ENCODE data around the gene NHS. TPM values are rescaled to one million over a fixed set of nuclear protein-coding genes. Genes with fewer than 3 reads are reported as not detected.

The NHS gene
- total RNA-seq, 1 experiment from 2014 or later: 5.7 TPM

GRCh38 chrX:17623750-17624149 lies 248.8 kb downstream of the NHS start:
- BruUV-seq (replicated peaks): no TSS peak
- TF ChIP-seq SRF (IDR thresholded peaks at IDR 0.05; ENCODE audit: low read depth) (no peak), JUND (IDR thresholded peaks at IDR 0.05) (no peak), TCF7L2 (IDR thresholded peaks at IDR 0.05; ENCODE audit: borderline replicate concordance, extremely low read depth, insufficient read depth, insufficient read length) (no peak), ZFX (IDR thresholded peaks at IDR 0.05) (no peak), CBX3 (IDR thresholded peaks at IDR 0.05; ENCODE audit: low read depth) (no peak), MAX (IDR thresholded peaks at IDR 0.05) (no peak), POLR2AphosphoS5 (IDR thresholded peaks at IDR 0.05; ENCODE audit: low read depth, low read length) (no peak), ZBTB33 (IDR thresholded peaks at IDR 0.05; ENCODE audit: extremely low read depth, insufficient replicate concordance, low read length) (no peak), CEBPB (IDR thresholded peaks at IDR 0.05; ENCODE audit: low read depth) (no peak), EZH2 (IDR thresholded peaks at IDR 0.05) (no peak), YY1 (IDR thresholded peaks at IDR 0.05; ENCODE audit: extremely low read depth, insufficient replicate concordance, low read depth, low read length) (no peak), EZH2phosphoT487 (IDR thresholded peaks at IDR 0.05; ENCODE audit: borderline replicate concordance) (no peak), FOSL1 (IDR thresholded peaks at IDR 0.05; ENCODE audit: low read depth) (no peak)
- TF ChIP-seq, protein P1, sequence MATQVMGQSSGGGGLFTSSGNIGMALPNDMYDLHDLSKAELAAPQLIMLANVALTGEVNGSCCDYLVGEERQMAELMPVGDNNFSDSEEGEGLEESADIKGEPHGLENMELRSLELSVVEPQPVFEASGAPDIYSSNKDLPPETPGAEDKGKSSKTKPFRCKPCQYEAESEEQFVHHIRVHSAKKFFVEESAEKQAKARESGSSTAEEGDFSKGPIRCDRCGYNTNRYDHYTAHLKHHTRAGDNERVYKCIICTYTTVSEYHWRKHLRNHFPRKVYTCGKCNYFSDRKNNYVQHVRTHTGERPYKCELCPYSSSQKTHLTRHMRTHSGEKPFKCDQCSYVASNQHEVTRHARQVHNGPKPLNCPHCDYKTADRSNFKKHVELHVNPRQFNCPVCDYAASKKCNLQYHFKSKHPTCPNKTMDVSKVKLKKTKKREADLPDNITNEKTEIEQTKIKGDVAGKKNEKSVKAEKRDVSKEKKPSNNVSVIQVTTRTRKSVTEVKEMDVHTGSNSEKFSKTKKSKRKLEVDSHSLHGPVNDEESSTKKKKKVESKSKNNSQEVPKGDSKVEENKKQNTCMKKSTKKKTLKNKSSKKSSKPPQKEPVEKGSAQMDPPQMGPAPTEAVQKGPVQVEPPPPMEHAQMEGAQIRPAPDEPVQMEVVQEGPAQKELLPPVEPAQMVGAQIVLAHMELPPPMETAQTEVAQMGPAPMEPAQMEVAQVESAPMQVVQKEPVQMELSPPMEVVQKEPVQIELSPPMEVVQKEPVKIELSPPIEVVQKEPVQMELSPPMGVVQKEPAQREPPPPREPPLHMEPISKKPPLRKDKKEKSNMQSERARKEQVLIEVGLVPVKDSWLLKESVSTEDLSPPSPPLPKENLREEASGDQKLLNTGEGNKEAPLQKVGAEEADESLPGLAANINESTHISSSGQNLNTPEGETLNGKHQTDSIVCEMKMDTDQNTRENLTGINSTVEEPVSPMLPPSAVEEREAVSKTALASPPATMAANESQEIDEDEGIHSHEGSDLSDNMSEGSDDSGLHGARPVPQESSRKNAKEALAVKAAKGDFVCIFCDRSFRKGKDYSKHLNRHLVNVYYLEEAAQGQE (IDR thresholded peaks at IDR 0.05; ENCODE audit: low read depth): no peak
- no peaks in the 10 kb centered on the region for H3K9me3 ChIP-seq (ENCODE audit: control insufficient read depth in 1 of 2, insufficient read depth in 1 of 2, low read depth in 1 of 2, low read length in 2 of 2)

More at GRCh38 chrX:17623750-17624149, 248.8 kb downstream of the NHS start:
- Histone ChIP-seq H3K4me1 (ENCODE audit: control insufficient read depth in 1 of 2, insufficient read depth in 2 of 2, low read length in 2 of 2) (no peaks in the 10 kb centered on the region), H4K20me1 (ENCODE audit: insufficient read depth) (no peaks in the 10 kb centered on the region), H3K4me3 (replicated peaks in 1 of 2; ENCODE audit: low read depth in 1 of 2, low read length in 2 of 2) (no peak overlapping the region), H3K9me2 (ENCODE audit: insufficient read depth) (no peaks in the 10 kb centered on the region), H3K4me2 (ENCODE audit: low read length) (no peak overlapping the region), H2AFZ (ENCODE audit: low read depth, low read length, poor library complexity, severe bottlenecking) (no peak overlapping the region), H3K27me3 (ENCODE audit: insufficient read depth, low read length) (no peaks in the 10 kb centered on the region), H3K27ac (ENCODE audit: low read depth, low read length) (no peak overlapping the region), H3K9ac (ENCODE audit: low read length) (no peak overlapping the region), H3K79me2 (ENCODE audit: insufficient read depth, low read length) (no peaks in the 10 kb centered on the region), H3K36me3 (ENCODE audit: control insufficient read depth in 1 of 2, insufficient read depth in 2 of 2, low read length in 2 of 2) (no peaks in the 10 kb centered on the region)
- no peak for ATAC-seq
- ChIA-PET RAD21 (ENCODE audit: low non-redundant PET in 1 of 2, low total read pairs in 2 of 2, uncharacterized antibody in 2 of 2, unreplicated experiment in 2 of 2) (no interaction called here), CTCF (no interaction called here), POLR2A (no interaction called here)
- no peak for DNase-seq (ENCODE audit: low read depth, low spot score)
- intact Hi-C loops (cut with micrococcal nuclease): no loop called here
